Peyer's patch (tissue), 4 donors: Measurements from ENCODE around the gene S100A8. TPM values are rescaled to one million over a fixed set of nuclear protein-coding genes. Genes with fewer than 3 reads are reported as not detected.

Experiments
- DNase-seq, 3 donors: peaks; one replicate each; pipeline ENCODE4 v3.0.0-alpha.2; 2017 to 2019
- H3K27ac ChIP-seq, 4 donors: fragments of 200-600 bp; sonication (generic); one replicate each; pipeline ENCODE4 v1.5.1; 2016 to 2019
- H3K27me3 ChIP-seq, 2 donors: fragments of 200-600 bp; sonication (generic); one replicate each; pipeline ENCODE4 v1.5.1; 2019
- H3K36me3 ChIP-seq, 3 donors: fragments of 200-600 bp; sonication (generic); one replicate each; pipeline ENCODE4 v1.5.1; 2016 to 2019
- H3K4me1 ChIP-seq, 4 donors: fragments of 200-600 bp; sonication (generic); one replicate each; pipeline ENCODE4 v1.5.1; 2016 to 2019
- H3K4me3 ChIP-seq, 4 donors: fragments of 200-600 bp; sonication (generic); 1 replicate in 3 of 4; 2 replicates in 1 of 4; pipeline ENCODE4 v1.5.1; 2016 to 2019; ENCODE audit warnings: mild to moderate bottlenecking in 1 of 4
- H3K9me3 ChIP-seq, 4 donors: fragments of 200-600 bp; sonication (generic); one replicate each; pipeline ENCODE4 v1.5.1; 2016 to 2019; ENCODE audit warnings: mild to moderate bottlenecking in 1 of 4
- CTCF ChIP-seq, 6 experiments: fragments of 450-650 bp in 4 of 6; fragments of 200-600 bp in 2 of 6; sonication (generic) in 1 of 6; IDR thresholded peaks; one replicate each; pipeline ENCODE4 v1.5.1; 2017 to 2019; ENCODE audit warnings: antibody characterized with exemption in 6 of 6, mild to moderate bottlenecking in 3 of 6, moderate library complexity in 1 of 6
- POLR2A ChIP-seq, 2 donors: fragments of 450-650 bp; IDR thresholded peaks; one replicate each; pipeline ENCODE4 v1.5.1; 2017; ENCODE audit warnings: antibody characterized with exemption in 2 of 2, mild to moderate bottlenecking in 2 of 2, moderate library complexity in 2 of 2
- total RNA-seq, 4 donors: library from RNA; depleted of rRNA; stranded (reverse); fragments of >200 nt; gene quantifications; one replicate each; pipeline ENCODE4 v1.1.0, GENCODE V29; 2016

S100A8 gene
- total RNA-seq = 1 to 10 TPM in 2 of 4 donors, not detected in 2; 7.6 to 9.8 TPM

DNA sequence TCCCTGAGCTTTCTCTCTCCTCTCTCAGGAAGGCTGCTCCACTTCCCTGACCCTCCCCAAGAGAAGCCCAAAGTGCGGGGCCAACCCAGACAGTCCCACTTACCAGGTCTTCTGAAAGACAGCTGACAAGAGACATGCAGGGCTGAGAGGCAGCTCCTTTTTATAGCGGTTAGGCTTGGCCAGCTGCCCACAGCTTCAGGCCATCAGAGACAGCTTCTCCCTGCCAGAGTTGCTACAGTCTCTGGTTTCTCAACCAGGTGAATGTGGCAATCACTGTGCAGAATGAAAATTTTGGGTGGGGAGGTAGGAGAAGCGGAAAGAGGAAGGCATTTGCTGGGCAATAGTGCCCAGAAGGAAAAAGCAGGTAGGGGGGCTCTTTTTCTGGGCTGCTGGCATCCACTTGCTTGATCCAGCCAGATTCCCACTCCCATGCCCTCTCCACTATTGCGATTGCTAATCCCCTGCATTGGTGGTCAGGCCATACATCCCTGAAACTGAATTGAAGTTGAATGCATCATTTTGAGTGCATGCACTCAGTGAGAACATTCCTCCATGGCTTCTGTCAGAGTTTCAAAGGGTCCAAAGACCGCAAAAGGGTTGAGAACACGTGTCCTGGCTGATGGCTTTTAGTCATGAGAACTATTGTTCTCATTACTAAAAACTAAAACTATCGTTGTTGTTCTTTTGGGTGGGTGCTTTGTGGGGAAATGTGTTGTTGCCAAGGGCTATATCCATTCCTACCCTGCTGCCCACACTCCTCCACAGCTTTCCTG is at the start of gene S100A8:
Gene S100A8 (minus strand): TSS at position 136 of the 773 bp plus-strand sequence. CDS start 538 bp downstream, outside the sequence.
- H3K9me3 ChIP-seq = no peaks in the 10 kb centered on the region
- no peaks in the 10 kb centered on the region for H3K36me3 ChIP-seq
- peak in 1 of 3 donors; percentile 49 for DNase-seq
- TF ChIP-seq CTCF (IDR thresholded peaks at IDR 0.05) (no peak), POLR2A (IDR thresholded peaks at IDR 0.05) (no peak)
- H3K4me3 ChIP-seq = no peak within 1 kb of the TSS
- no peaks in the 10 kb centered on the region for H3K27me3 ChIP-seq
- H3K4me1 ChIP-seq = no peaks in the 10 kb centered on the region
- no peak within 1 kb of the TSS for H3K27ac ChIP-seq

- H3K36me3 ChIP-seq = no peaks in the 10 kb centered on the region
- H3K4me3 ChIP-seq = no peak overlapping the region
- no peaks in the 10 kb centered on the region for H3K9me3 ChIP-seq
- no peaks in the 10 kb centered on the region for H3K27me3 ChIP-seq
- TF ChIP-seq POLR2A (IDR thresholded peaks at IDR 0.05) (no peak), CTCF (IDR thresholded peaks at IDR 0.05) (no peak)
- no peak overlapping the region for H3K27ac ChIP-seq
- no peaks in the 10 kb centered on the region for H3K4me1 ChIP-seq
- DNase-seq = no peak
Observed at GRCh38 chr1:153439273-153439672, 48.4 kb upstream of the S100A8 start.

GRCh38 chr1:153438599-153438998 is 47.7 kb upstream of the S100A8 start:
- no peak for DNase-seq
- TF ChIP-seq POLR2A (IDR thresholded peaks at IDR 0.05) = no peak
- TF ChIP-seq CTCF (IDR thresholded peaks at IDR 0.05) = no peak
- Histone ChIP-seq H3K4me1 (no peaks in the 10 kb centered on the region), H3K9me3 (no peaks in the 10 kb centered on the region), H3K36me3 (no peaks in the 10 kb centered on the region), H3K4me3 (no peak overlapping the region), H3K27me3 (no peaks in the 10 kb centered on the region), H3K27ac (no peak overlapping the region)

GRCh38 chr1:153437236-153437635 is 46.4 kb upstream of the S100A8 start:
- no peak for TF ChIP-seq POLR2A (IDR thresholded peaks at IDR 0.05)
- TF ChIP-seq CTCF (IDR thresholded peaks at IDR 0.05) = no peak
- no peak overlapping the region for H3K4me3 ChIP-seq
- no peak for DNase-seq
- H3K27me3 ChIP-seq = no peaks in the 10 kb centered on the region
- H3K4me1 ChIP-seq = no peaks in the 10 kb centered on the region
- no peaks in the 10 kb centered on the region for H3K36me3 ChIP-seq
- H3K27ac ChIP-seq = no peak overlapping the region
- H3K9me3 ChIP-seq = no peaks in the 10 kb centered on the region

GRCh38 chr1:153434746-153435455 is 44.0 kb upstream of the S100A8 start:
- no peaks in the 10 kb centered on the region for H3K36me3 ChIP-seq
- no peak overlapping the region for H3K27ac ChIP-seq
- H3K9me3 ChIP-seq = no peaks in the 10 kb centered on the region
- H3K27me3 ChIP-seq = no peaks in the 10 kb centered on the region
- no peak overlapping the region for H3K4me3 ChIP-seq
- TF ChIP-seq POLR2A (IDR thresholded peaks at IDR 0.05) (no peak), CTCF (IDR thresholded peaks at IDR 0.05) (no peak)
- no peaks in the 10 kb centered on the region for H3K4me1 ChIP-seq
- DNase-seq = no peak
